Activated T-cell treated with anti-CD3 and anti-CD28 coated beads, Interleukin-2, amount 50 U/mL, for 1 hour (primary cell): ENCODE measurements around the gene IL5RA.

ENCODE experiments used
- DNase-seq: peaks from one replicate; pipeline ENCODE4 v3.0.0-alpha.2; 2020

IL5RA gene

GRCh38 chr3:3110299-3110630, at the start of gene IL5RA:
Gene IL5RA (minus strand): TSS chr3:3110374. CDS start chr3:3104984, 5,390 bp downstream.
- DNase-seq, result no peak

GRCh38 chr3:3157484-3157883, 47.3 kb upstream of the IL5RA start:
- DNase-seq, result no peak

- DNase-seq, result no peak
These were observed 44.9 kb upstream of the IL5RA start for GRCh38 chr3:3154879-3155610.

GRCh38 chr3:3151513-3151912, 41.3 kb upstream of the IL5RA start:
- no peak for DNase-seq

- DNase-seq, result no peak
These were observed 39.4 kb upstream of the IL5RA start for GRCh38 chr3:3149560-3149959.

GRCh38 chr3:3145831-3146230, 35.7 kb upstream of the IL5RA start:
- no peak for DNase-seq

- no peak for DNase-seq
These were observed 31.8 kb upstream of the IL5RA start for GRCh38 chr3:3141939-3142338.

- no peak for DNase-seq
These were observed 27.4 kb upstream of the IL5RA start for GRCh38 chr3:3137526-3137925.

- DNase-seq, result no peak
These were observed 24.7 kb upstream of the IL5RA start for GRCh38 chr3:3134750-3135448.

- no peak for DNase-seq
These were observed 23.3 kb upstream of the IL5RA start for GRCh38 chr3:3133500-3133899.

- no peak for DNase-seq
These were observed 19.4 kb upstream of the IL5RA start for GRCh38 chr3:3129579-3129978.

GRCh38 chr3:3127432-3128010, 17.3 kb upstream of the IL5RA start:
- DNase-seq, result peak; percentile 29

GRCh38 chr3:3126477-3127431, 16.6 kb upstream of the IL5RA start, which contains the start of gene TRNT1:
Gene TRNT1 (plus strand): TSS chr3:3126940. CDS start chr3:3129041, 2,101 bp downstream.
- peak; percentile 95 for DNase-seq

GRCh38 chr3:3125977-3126376, 15.8 kb upstream of the IL5RA start:
- no peak for DNase-seq

- DNase-seq, result no peak
These were observed 9.2 kb upstream of the IL5RA start for GRCh38 chr3:3119393-3119851.

GRCh38 chr3:3117651-3118050, 7.5 kb upstream of the IL5RA start:
- DNase-seq, result no peak

- DNase-seq, result no peak
These were observed 3.0 kb upstream of the IL5RA start for GRCh38 chr3:3113042-3113709.

GRCh38 chr3:3110749-3111361, 681 bp upstream of the IL5RA start:
- DNase-seq, result no peak

- no peak for DNase-seq
These were observed 521 bp downstream of the IL5RA start for GRCh38 chr3:3109407-3110298.

GRCh38 chr3:3107858-3108257, 2.3 kb downstream of the IL5RA start:
- no peak for DNase-seq

- DNase-seq, result no peak
These were observed 3.0 kb downstream of the IL5RA start for GRCh38 chr3:3107181-3107580.
